ENCODE results near the gene ATP8B4.

GRCh38 chr15:49905221-49905620 is 213.8 kb downstream of the ATP8B4 start:
- TF ChIP-seq CTCF (IDR thresholded peaks at IDR 0.05) (no peak), POLR2A (IDR thresholded peaks at IDR 0.05) (no peak), EP300 (IDR thresholded peaks at IDR 0.05) (no peak)

All from upper lobe of left lung (tissue), 4 donors.